DND-41 (cell line): ENCODE measurements around the gene GPR176.

Experiments used
- EZH2 ChIP-seq: IDR thresholded peaks from 3 replicates; pipeline ENCODE4 v1.6.1; 2012; ENCODE audit warnings: borderline replicate concordance, low read depth, mild to moderate bottlenecking, moderate library complexity, low read length, inconsistent platforms; ENCODE audit not compliant: severe bottlenecking
- TF ChIP-seq, protein P1 (sequence below): IDR thresholded peaks from 2 replicates; pipeline ENCODE4 v1.5.1; 2012; ENCODE audit warnings: borderline replicate concordance, low read length, moderate library complexity, mild to moderate bottlenecking; ENCODE audit not compliant: poor library complexity, severe bottlenecking; ENCODE audit errors: extremely low read depth

DNA sequence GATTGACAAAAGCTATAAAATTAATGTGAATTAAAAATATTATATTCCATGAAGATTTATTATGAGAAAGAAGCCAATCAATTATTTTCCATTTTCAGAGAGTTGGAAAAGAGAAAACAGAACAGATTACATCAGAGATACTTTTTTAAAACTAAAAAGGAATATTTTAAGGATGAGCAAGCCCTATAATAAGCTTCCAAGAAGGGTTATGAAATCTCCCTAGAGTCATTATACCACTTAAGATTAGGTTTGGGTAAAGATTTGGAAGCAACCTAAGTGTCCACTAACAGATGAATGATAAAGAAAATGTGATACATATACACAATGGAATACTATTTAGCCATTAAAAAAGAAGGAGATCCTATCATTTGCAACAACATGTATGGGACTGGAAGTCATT lies 85.8 kb downstream of the GPR176 start:
- TF ChIP-seq, protein P1, sequence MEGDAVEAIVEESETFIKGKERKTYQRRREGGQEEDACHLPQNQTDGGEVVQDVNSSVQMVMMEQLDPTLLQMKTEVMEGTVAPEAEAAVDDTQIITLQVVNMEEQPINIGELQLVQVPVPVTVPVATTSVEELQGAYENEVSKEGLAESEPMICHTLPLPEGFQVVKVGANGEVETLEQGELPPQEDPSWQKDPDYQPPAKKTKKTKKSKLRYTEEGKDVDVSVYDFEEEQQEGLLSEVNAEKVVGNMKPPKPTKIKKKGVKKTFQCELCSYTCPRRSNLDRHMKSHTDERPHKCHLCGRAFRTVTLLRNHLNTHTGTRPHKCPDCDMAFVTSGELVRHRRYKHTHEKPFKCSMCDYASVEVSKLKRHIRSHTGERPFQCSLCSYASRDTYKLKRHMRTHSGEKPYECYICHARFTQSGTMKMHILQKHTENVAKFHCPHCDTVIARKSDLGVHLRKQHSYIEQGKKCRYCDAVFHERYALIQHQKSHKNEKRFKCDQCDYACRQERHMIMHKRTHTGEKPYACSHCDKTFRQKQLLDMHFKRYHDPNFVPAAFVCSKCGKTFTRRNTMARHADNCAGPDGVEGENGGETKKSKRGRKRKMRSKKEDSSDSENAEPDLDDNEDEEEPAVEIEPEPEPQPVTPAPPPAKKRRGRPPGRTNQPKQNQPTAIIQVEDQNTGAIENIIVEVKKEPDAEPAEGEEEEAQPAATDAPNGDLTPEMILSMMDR: no peak
- TF ChIP-seq EZH2: no peak
